GM06990 (cell line): ENCODE results near the gene KCNJ14.

ENCODE experiments used
- DNase-seq: peaks from one replicate; pipeline ENCODE4 v3.0.0-alpha.2; 2011; ENCODE audit not compliant: insufficient read length; ENCODE audit errors: extremely low read depth
- H3K27me3 ChIP-seq: replicated peaks from 2 replicates; pipeline ENCODE4 v1.6.0; 2011; ENCODE audit warnings: low read length; ENCODE audit not compliant: control insufficient read depth, insufficient read depth
- H3K36me3 ChIP-seq: 2 replicates; pipeline ENCODE4 v1.5.1; 2011; ENCODE audit warnings: low read length; ENCODE audit not compliant: control insufficient read depth, insufficient read depth
- H3K4me3 ChIP-seq: replicated peaks from 2 replicates; pipeline ENCODE4 v1.5.1; 2011; ENCODE audit warnings: low read depth, mild to moderate bottlenecking, control low read depth, low read length
- CTCF ChIP-seq: IDR thresholded peaks from 2 replicates; pipeline ENCODE4 v1.5.1; 2011; ENCODE audit warnings: low read length, control low read depth, mild to moderate bottlenecking, inconsistent platforms; ENCODE audit not compliant: insufficient read depth, poor library complexity, severe bottlenecking

Gene KCNJ14

GRCh38 chr19:48445606-48446481 is 9.5 kb upstream of the KCNJ14 start, which contains the start of gene GRWD1:
Gene GRWD1 (plus strand): TSS chr19:48445983. CDS start chr19:48446006, 23 bp downstream.
- H3K27me3 ChIP-seq, result no peaks in the 10 kb centered on the region; the same call in 1 of the 2 replicates
- peak; percentile 91 for DNase-seq
- peaks cover 10% of the 10 kb centered on the region for H3K36me3 ChIP-seq
- peak within 1 kb of the TSS; percentile 98 for H3K4me3 ChIP-seq
- no peak for TF ChIP-seq CTCF

- Histone ChIP-seq H3K36me3 (peaks cover 15% of the 10 kb centered on the region), H3K4me3 (peak overlapping the region; percentile 98), H3K27me3 (no peaks in the 10 kb centered on the region)
- no peak for DNase-seq
- no peak for TF ChIP-seq CTCF
Observed at GRCh38 chr19:48446579-48446978, 8.8 kb upstream of the KCNJ14 start.

GRCh38 chr19:48448563-48448962 is 6.8 kb upstream of the KCNJ14 start:
- Histone ChIP-seq H3K36me3 (peaks cover 19% of the 10 kb centered on the region), H3K4me3 (no peak overlapping the region), H3K27me3 (no peaks in the 10 kb centered on the region)
- no peak for TF ChIP-seq CTCF
- no peak for DNase-seq

GRCh38 chr19:48450441-48450840 is 4.9 kb upstream of the KCNJ14 start:
- Histone ChIP-seq H3K27me3 (no peaks in the 10 kb centered on the region), H3K36me3 (peaks cover 22% of the 10 kb centered on the region), H3K4me3 (no peak overlapping the region)
- TF ChIP-seq CTCF, result no peak
- DNase-seq, result no peak

GRCh38 chr19:48450863-48451262 is 4.5 kb upstream of the KCNJ14 start:
- no peak for DNase-seq
- Histone ChIP-seq H3K4me3 (no peak overlapping the region), H3K36me3 (peaks cover 22% of the 10 kb centered on the region), H3K27me3 (no peaks in the 10 kb centered on the region)
- TF ChIP-seq CTCF, result no peak
